ENCODE measurements around the gene SACM1L. TPM values are rescaled to one million over a fixed set of nuclear protein-coding genes. Genes with fewer than 3 reads are reported as not detected.

SACM1L gene
- total and polyA plus RNA-seq, 2 of the 13 experiments (the other 11 are each of a cell fraction or from before 2014, with no cell fraction given) = 15.1 to 27.8 TPM

- TF ChIP-seq SRSF1 (optimal IDR thresholded peaks at IDR 0.05; ENCODE audit: low read depth, low read length) (no peak), NFIB (CRISPR knock-in tag; IDR thresholded peaks at IDR 0.05; ENCODE audit: borderline replicate concordance) (no peak), ZNF333 (CRISPR knock-in tag; IDR thresholded peaks at IDR 0.05; ENCODE audit: borderline replicate concordance) (no peak), ZBTB3 (CRISPR knock-in tag; IDR thresholded peaks at IDR 0.05; ENCODE audit: borderline replicate concordance, low read depth) (no peak), MIER2 (CRISPR knock-in tag; IDR thresholded peaks at IDR 0.05) (no peak), PHF5A (CRISPR knock-in tag; IDR thresholded peaks at IDR 0.05; ENCODE audit: low read depth, unreplicated experiment) (no peak), ZSCAN12 (CRISPR knock-in tag; IDR thresholded peaks at IDR 0.05) (no peak)
- peaks cover 2 to 5% of the 10 kb centered on the region in 2 experiments; a peak in 1 of 5 replicates for H3K36me3 ChIP-seq (replicated peaks in 1 of 2; ENCODE audit: control insufficient read depth in 1 of 2, insufficient read depth in 2 of 2, low read length in 2 of 2)
- no peak overlapping the region for H3K27ac ChIP-seq (ENCODE audit: extremely low read length, insufficient read depth, low read length)
- H3K79me2 ChIP-seq (ENCODE audit: insufficient read depth, low read length) = peaks cover 76% of the 10 kb centered on the region
- POLR2A ChIA-PET = no interaction called here
- H3K27me3 ChIP-seq (ENCODE audit: control insufficient read depth in 1 of 2, insufficient read depth in 2 of 2, low read length in 2 of 2) = no peaks in the 10 kb centered on the region; a peak in 1 of 5 replicates
- 94% methylated on average over 3 of the region's 3 CpGs for WGBS (ENCODE audit: low lambda C conversion rate)
- H4K20me1 ChIP-seq (ENCODE audit: insufficient read depth, low read length) = 0 out of 2 replicates have a peak, but pooled peaks cover 4% of the 10 kb centered on the region
- CTCF ChIA-PET (ENCODE audit: low intra/inter-chr PET ratio, low total read pairs) = no interaction called here
- H3K4me1 ChIP-seq (ENCODE audit: insufficient read depth, low read length) = peaks cover 50% of the 10 kb centered on the region
- no peak overlapping the region for H2AFZ ChIP-seq (ENCODE audit: low read length)
- H3K9me3 ChIP-seq (ENCODE audit: low read length) = no peaks in the 10 kb centered on the region
- BruUV-seq (replicated peaks) = no TSS peak
- no peak overlapping the region for H3K4me3 ChIP-seq (replicated peaks in 1 of 3; ENCODE audit: insufficient read depth in 1 of 3, low read depth in 2 of 3, low read length in 3 of 3)
- intact Hi-C loops (cut with micrococcal nuclease; ENCODE audit: unreplicated experiment) (no loop called here), in situ Hi-C loops (cut with HindIII; ENCODE audit: extremely low pct_ligation_motif_present, low pct_unique_long_range_greater_than_20kb) (no loop called here)
- FAIRE-seq (no peak), ATAC-seq (no peak), DNase-seq (ENCODE audit: low spot score) (no peak)
- no peak overlapping the region for H3K4me2 ChIP-seq (ENCODE audit: low read depth, low read length)
- no peak overlapping the region for H3K9ac ChIP-seq (ENCODE audit: insufficient read depth, low read depth, low read length)
These were observed 3.7 kb downstream of the SACM1L start for GRCh38 chr3:45692866-45693265.

- WGBS (ENCODE audit: low lambda C conversion rate) = 92% methylated on average over 3 of the region's 3 CpGs
- ChIA-PET CTCF (ENCODE audit: low intra/inter-chr PET ratio, low total read pairs) (no interaction called here), POLR2A (no interaction called here)
- Histone ChIP-seq H3K4me3 (replicated peaks in 1 of 3; ENCODE audit: insufficient read depth in 1 of 3, low read depth in 2 of 3, low read length in 3 of 3) (no peak overlapping the region), H3K9me3 (ENCODE audit: low read length) (no peaks in the 10 kb centered on the region), H4K20me1 (ENCODE audit: insufficient read depth, low read length) (0 out of 2 replicates have a peak, but pooled peaks cover 4% of the 10 kb centered on the region), H3K4me1 (ENCODE audit: insufficient read depth, low read length) (peaks cover 50% of the 10 kb centered on the region), H3K9ac (ENCODE audit: insufficient read depth, low read depth, low read length) (no peak overlapping the region), H3K27ac (ENCODE audit: extremely low read length, insufficient read depth, low read length) (no peak overlapping the region), H3K79me2 (ENCODE audit: insufficient read depth, low read length) (peaks cover 83% of the 10 kb centered on the region), H3K27me3 (ENCODE audit: control insufficient read depth in 1 of 2, insufficient read depth in 2 of 2, low read length in 2 of 2) (no peaks in the 10 kb centered on the region; a peak in 1 of 5 replicates), H3K4me2 (ENCODE audit: low read depth, low read length) (no peak overlapping the region), H3K36me3 (replicated peaks in 1 of 2; ENCODE audit: control insufficient read depth in 1 of 2, insufficient read depth in 2 of 2, low read length in 2 of 2) (peaks cover 2 to 5% of the 10 kb centered on the region in 2 experiments; a peak in 1 of 5 replicates), H2AFZ (ENCODE audit: low read length) (no peak overlapping the region)
- FAIRE-seq = no peak
- ATAC-seq = peak; percentile 36; the same call in 2 of the 3 replicates
- in situ Hi-C loops (cut with HindIII; ENCODE audit: extremely low pct_ligation_motif_present, low pct_unique_long_range_greater_than_20kb) = no loop called here
- DNase-seq (ENCODE audit: low spot score) = no peak
- intact Hi-C loops (cut with micrococcal nuclease; ENCODE audit: unreplicated experiment) = no loop called here
- BruUV-seq (replicated peaks) = no TSS peak
- TF ChIP-seq NFYC (CRISPR knock-in tag; IDR thresholded peaks at IDR 0.05) = no peak
- no peak for TF ChIP-seq HOXA5 (CRISPR knock-in tag; IDR thresholded peaks at IDR 0.05)
- TF ChIP-seq ZNF598 (CRISPR knock-in tag; IDR thresholded peaks at IDR 0.05; ENCODE audit: borderline replicate concordance) = no peak
- no peak for TF ChIP-seq MYC (CRISPR knock-in tag; IDR thresholded peaks at IDR 0.05; ENCODE audit: borderline replicate concordance)
These were observed 4.8 kb downstream of the SACM1L start for GRCh38 chr3:45693941-45694521.
